Peyer's patch (tissue), 4 donors: Measurements from ENCODE around the gene TUBG2.

ENCODE experiments used
- CTCF ChIP-seq, 6 experiments: fragments of 450-650 bp in 4 of 6; fragments of 200-600 bp in 2 of 6; sonication (generic) in 1 of 6; IDR thresholded peaks; one replicate each; pipeline ENCODE4 v1.5.1; 2017 to 2019; ENCODE audit warnings: antibody characterized with exemption in 6 of 6, mild to moderate bottlenecking in 3 of 6, moderate library complexity in 1 of 6
- POLR2A ChIP-seq, 2 donors: fragments of 450-650 bp; IDR thresholded peaks; one replicate each; pipeline ENCODE4 v1.5.1; 2017; ENCODE audit warnings: antibody characterized with exemption in 2 of 2, mild to moderate bottlenecking in 2 of 2, moderate library complexity in 2 of 2

- TF ChIP-seq CTCF (IDR thresholded peaks at IDR 0.05) (no peak), POLR2A (IDR thresholded peaks at IDR 0.05) (no peak)
Observed at GRCh38 chr17:42690596-42690995, 31.5 kb downstream of the TUBG2 start.
